Stimulated activated CD8-positive, alpha-beta memory T cell treated with anti-CD3 and anti-CD28 coated beads, Interleukin-15, amount 100 ng/mL, for 1 hour (primary cell): ENCODE results near the gene ODF2.

Experiments used
- DNase-seq: peaks from one replicate; pipeline ENCODE4 v3.0.0-alpha.2; 2020; ENCODE audit warnings: low read depth

ODF2 gene

DNA sequence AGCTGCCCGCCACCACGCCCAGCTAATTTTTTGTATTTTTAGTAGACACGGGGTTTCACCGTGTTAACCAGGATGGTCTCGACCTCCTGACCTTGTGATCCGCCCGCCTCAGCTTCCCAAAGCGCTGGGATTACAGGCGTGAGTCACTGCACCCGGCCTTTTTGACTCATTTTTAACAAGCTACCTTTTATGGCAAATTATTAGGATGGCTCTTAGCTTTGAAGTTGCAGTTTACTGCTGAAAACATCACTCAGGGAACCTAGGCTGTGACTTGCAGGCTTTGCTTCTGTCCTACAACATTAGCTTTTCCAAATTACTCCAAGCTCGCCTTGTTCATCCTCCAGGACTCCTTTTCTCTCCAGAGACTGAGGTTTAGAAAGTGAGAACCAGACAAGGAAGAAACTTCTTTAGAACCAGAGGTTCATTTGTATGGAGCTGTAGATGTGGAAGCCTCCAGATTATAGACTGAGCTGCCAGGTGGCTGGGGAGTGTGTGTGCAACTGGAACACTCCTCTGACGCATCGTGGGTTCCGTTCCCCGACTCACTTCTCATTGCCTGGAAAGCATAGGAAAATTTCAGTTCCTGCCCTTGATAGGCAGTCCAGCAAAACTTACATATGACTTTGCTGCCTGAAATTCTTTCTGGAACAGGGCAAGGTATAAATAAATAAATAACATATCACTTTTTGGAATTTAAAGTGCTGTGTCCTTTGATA, 72.8 kb downstream of the ODF2 start:
- DNase-seq = no peak

- DNase-seq = no peak
Observed at GRCh38 chr9:128529191-128529590, 73.4 kb downstream of the ODF2 start.

GRCh38 chr9:128532581-128532980, 76.8 kb downstream of the ODF2 start:
- no peak for DNase-seq

DNA sequence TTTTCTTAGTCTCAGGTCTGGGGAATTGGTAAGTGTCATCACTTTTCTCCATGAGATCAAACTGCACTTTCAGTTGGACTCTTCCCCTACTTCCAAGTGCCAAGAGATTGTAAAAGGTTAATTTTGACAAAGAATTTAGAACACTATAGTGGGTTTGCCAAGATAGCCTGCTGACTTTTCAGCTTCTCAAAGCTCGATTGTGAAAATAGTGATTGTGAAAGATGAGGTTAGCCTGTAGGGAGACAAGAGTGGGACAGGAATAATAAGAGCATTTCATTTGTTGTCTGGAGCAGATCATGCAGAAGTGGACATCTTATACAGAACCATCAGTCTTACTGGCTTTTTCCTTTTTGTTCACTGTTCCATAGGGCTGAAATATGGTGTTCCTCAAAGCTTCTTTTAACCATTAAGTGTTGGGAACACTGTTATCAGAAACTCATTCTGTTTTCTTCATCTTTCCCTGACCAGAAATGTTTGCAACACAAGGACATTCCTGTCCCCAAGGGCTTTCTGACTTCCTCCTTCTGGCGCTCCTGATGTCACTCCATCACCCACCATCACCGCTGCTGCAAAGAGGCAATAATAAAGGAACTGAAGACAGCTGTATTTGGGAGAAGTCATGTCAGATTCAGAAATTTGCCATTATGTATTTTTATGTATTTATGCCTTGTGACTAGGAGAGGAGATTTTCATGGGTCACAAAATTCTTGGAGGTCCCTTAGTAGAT, 85.0 kb downstream of the ODF2 start:
- no peak for DNase-seq

- no peak for DNase-seq
Observed at GRCh38 chr9:128546504-128546903, 90.7 kb downstream of the ODF2 start.

GRCh38 chr9:128548876-128549275, 93.1 kb downstream of the ODF2 start:
- DNase-seq = no peak

GRCh38 chr9:128550226-128550625, 94.4 kb downstream of the ODF2 start:
- DNase-seq = no peak
